ENCODE results near the gene NPAS3. TPM values are rescaled to one million over a fixed set of nuclear protein-coding genes. Genes with fewer than 3 reads are reported as not detected.

Gene NPAS3
- total RNA-seq, 2 donors from 2014 or later = 0.33 to 0.78 TPM

GRCh38 chr14:33369041-33369440, 430.4 kb downstream of the NPAS3 start:
- ATAC-seq = no peak
- H3K4me3 ChIP-seq = no peak overlapping the region
- WGBS, 2 donors = 79 to 84% methylated on average over 3 of the region's 3 CpGs
- no peak overlapping the region for H3K27ac ChIP-seq
- intact Hi-C loops (cut with DNase I) = no loop called here
- H3K27me3 ChIP-seq = no peaks in the 10 kb centered on the region
- TF ChIP-seq CTCF (IDR thresholded peaks at IDR 0.05) (no peak), POLR2A (IDR thresholded peaks at IDR 0.05) (no peak)
- H3K36me3 ChIP-seq (replicated peaks in 1 of 2; ENCODE audit: insufficient read depth in 1 of 2, low read depth in 2 of 2) = no peaks in the 10 kb centered on the region
- no peaks in the 10 kb centered on the region for H3K4me1 ChIP-seq
- no peak for DNase-seq
- H3K9me3 ChIP-seq = no peaks in the 10 kb centered on the region

- TF ChIP-seq CTCF (IDR thresholded peaks at IDR 0.05) = no peak
- TF ChIP-seq POLR2A (IDR thresholded peaks at IDR 0.05) = no peak
- no peak overlapping the region for H3K4me3 ChIP-seq
- ATAC-seq (no peak), DNase-seq (no peak)
- no peaks in the 10 kb centered on the region for H3K36me3 ChIP-seq (replicated peaks in 1 of 2; ENCODE audit: insufficient read depth in 1 of 2, low read depth in 2 of 2)
- H3K9me3 ChIP-seq = no peaks in the 10 kb centered on the region
- H3K4me1 ChIP-seq = no peaks in the 10 kb centered on the region
- intact Hi-C loops (cut with DNase I) = no loop called here
- no peaks in the 10 kb centered on the region for H3K27me3 ChIP-seq
- no peak overlapping the region for H3K27ac ChIP-seq
Observed at GRCh38 chr14:33369972-33370371, 431.3 kb downstream of the NPAS3 start.

- WGBS, 2 donors = 42 to 45% methylated on average over 1 of the region's 1 CpG
- intact Hi-C loops (cut with DNase I) = no loop called here
- Histone ChIP-seq H3K27me3 (no peaks in the 10 kb centered on the region), H3K9me3 (no peaks in the 10 kb centered on the region), H3K4me3 (no peak overlapping the region), H3K36me3 (replicated peaks in 1 of 2; ENCODE audit: insufficient read depth in 1 of 2, low read depth in 2 of 2) (no peaks in the 10 kb centered on the region), H3K27ac (no peak overlapping the region), H3K4me1 (no peaks in the 10 kb centered on the region)
- no peak for DNase-seq
- TF ChIP-seq CTCF (IDR thresholded peaks at IDR 0.05) (no peak), POLR2A (IDR thresholded peaks at IDR 0.05) (no peak)
- ATAC-seq = no peak
Observed at GRCh38 chr14:33370426-33370825, 431.7 kb downstream of the NPAS3 start.

- DNase-seq = no peak
- no peak for ATAC-seq
- WGBS, 2 donors = 87 to 89% methylated on average over 2 of the region's 2 CpGs
- Histone ChIP-seq H3K4me1 (no peaks in the 10 kb centered on the region), H3K36me3 (replicated peaks in 1 of 2; ENCODE audit: insufficient read depth in 1 of 2, low read depth in 2 of 2) (no peaks in the 10 kb centered on the region), H3K4me3 (no peak overlapping the region), H3K27ac (no peak overlapping the region), H3K27me3 (no peaks in the 10 kb centered on the region), H3K9me3 (no peaks in the 10 kb centered on the region)
- TF ChIP-seq CTCF (IDR thresholded peaks at IDR 0.05) (no peak), POLR2A (IDR thresholded peaks at IDR 0.05) (no peak)
- intact Hi-C loops (cut with DNase I) = no loop called here
Observed at GRCh38 chr14:33375196-33375595, 436.5 kb downstream of the NPAS3 start.

- Histone ChIP-seq H3K27ac (no peak overlapping the region), H3K36me3 (replicated peaks in 1 of 2; ENCODE audit: insufficient read depth in 1 of 2, low read depth in 2 of 2) (no peaks in the 10 kb centered on the region), H3K27me3 (no peaks in the 10 kb centered on the region), H3K4me1 (no peaks in the 10 kb centered on the region), H3K9me3 (no peaks in the 10 kb centered on the region), H3K4me3 (no peak overlapping the region)
- DNase-seq (no peak), ATAC-seq (no peak)
- 81 to 82% methylated on average over 4 of the region's 4 CpGs for WGBS, 2 donors
- intact Hi-C loops (cut with DNase I) = no loop called here
- TF ChIP-seq POLR2A (IDR thresholded peaks at IDR 0.05) = no peak
Observed at GRCh38 chr14:33375786-33376185, 437.1 kb downstream of the NPAS3 start.
